GM21515 (cell line): ENCODE results near the gene CDX2.

Source experiments
- ATAC-seq: cut with Tn5 transposase; IDR thresholded peaks from one replicate; pipeline ENCODE4 v1.9.1; 2021; ENCODE audit not compliant: unreplicated experiment

Gene CDX2

DNA sequence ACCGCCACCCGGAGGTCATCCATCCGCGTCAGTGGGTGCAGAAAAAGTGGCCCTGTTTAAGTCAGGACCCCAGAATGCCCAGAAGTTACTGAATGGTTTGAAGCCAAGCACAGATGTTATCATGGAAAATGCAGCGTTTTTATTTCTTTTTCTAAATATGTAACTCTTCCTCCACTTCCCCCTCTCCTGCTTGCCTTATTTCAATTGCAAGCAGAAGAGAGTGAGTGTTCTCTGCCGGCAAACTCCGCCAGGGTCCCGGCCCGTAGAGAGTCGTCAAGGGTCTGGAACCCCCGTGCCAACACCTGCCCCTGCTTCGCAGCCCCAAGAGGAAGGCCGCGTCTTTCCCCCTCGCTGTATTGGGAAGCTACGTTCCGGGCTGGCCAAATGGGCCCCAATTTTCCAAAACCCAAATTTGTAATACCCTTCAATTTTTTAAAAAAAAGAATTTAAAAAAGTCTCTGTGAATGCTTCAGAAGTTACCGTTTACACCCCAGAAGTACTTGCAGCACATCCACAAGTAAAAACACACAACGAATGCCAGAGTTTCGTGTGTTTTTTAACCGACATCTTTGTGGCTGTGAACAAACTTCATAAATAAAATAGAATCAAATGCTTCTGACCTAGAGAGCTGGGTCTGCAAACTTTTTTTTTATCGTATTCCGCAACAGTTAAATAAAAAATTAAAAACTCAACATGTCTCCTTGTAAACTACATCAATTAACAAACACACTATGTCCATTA is 50.0 kb downstream of the CDX2 start:
- no peak for ATAC-seq

DNA sequence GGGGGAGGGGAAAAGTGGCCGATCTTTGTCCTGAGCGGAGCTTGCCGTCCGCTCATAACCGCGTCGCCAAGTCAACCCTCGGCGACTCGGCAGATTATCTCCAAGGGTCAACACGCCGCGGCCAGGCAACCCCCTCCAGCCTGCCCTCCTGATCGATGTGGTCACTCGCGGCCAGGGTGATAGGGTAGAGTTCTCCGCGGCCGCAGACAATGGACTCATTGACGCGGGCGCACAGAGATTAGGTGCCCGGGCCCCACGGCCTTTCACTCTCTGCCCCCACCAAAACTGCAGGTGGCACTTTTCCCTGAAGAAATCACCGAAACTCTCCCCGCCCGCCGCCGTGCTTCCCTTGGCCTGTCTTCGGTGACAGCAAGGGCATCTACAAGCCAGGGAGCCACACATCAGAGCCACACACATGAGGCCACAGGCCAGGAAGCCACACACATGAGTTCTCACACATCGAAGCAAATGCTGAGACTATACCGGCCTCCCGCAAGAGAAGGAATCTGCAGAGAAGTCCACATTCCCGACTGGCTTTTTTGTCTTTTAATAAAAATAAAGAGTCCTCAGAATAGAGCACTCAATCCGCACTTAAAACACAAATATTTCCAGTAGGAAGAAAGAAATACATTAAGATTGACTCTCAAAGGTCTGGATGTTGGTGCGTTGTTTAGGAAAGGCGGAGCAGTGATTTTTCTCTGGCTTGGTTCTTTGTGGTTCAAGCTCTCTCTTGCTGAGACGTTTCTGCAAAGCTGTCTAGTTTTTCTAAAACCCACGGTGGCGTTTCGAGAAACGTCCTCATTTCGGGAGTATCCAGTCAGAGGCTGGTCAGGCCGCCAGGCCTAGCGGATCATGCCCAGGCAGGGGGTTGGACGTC is 50.8 kb downstream of the CDX2 start:
- ATAC-seq: no peak

DNA sequence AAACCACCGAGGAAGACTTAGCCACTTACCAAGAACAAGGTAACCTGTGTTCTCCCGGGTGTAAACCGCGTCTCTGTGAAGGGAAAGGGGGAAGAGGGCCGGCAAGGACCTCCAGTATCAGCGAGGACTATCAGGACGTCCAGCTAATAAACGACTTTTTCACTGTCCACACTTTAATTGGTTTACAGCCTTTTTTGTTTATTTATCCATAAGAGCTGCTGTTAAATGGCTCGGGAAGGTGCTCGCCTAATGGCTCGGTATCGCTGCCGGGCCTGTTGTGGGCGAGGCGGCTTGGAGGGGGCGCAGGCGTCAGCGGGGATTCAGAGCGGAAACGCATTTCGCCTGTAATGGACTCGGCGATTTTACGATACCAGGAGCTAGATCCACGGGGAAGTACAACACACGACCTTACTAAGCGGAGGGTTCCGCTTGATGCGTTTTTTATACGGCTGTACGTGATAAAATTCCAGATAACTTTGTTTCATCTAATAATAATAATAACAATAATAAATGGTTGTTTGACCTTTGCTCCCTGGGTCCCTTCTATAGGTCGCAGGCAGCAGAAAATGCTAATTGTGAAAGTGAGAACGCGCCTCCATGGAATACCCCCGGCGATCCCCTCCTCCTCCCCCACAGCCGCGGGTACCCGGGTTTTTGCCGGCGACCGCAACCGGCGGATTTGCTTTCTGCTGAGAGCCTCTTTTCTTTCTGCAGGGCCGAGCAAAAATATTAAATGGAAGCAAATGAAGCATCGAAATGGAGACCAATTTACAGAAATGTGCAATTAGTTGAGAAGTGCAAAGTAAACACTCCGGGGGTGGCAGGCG is 51.8 kb downstream of the CDX2 start:
- no peak for ATAC-seq

DNA sequence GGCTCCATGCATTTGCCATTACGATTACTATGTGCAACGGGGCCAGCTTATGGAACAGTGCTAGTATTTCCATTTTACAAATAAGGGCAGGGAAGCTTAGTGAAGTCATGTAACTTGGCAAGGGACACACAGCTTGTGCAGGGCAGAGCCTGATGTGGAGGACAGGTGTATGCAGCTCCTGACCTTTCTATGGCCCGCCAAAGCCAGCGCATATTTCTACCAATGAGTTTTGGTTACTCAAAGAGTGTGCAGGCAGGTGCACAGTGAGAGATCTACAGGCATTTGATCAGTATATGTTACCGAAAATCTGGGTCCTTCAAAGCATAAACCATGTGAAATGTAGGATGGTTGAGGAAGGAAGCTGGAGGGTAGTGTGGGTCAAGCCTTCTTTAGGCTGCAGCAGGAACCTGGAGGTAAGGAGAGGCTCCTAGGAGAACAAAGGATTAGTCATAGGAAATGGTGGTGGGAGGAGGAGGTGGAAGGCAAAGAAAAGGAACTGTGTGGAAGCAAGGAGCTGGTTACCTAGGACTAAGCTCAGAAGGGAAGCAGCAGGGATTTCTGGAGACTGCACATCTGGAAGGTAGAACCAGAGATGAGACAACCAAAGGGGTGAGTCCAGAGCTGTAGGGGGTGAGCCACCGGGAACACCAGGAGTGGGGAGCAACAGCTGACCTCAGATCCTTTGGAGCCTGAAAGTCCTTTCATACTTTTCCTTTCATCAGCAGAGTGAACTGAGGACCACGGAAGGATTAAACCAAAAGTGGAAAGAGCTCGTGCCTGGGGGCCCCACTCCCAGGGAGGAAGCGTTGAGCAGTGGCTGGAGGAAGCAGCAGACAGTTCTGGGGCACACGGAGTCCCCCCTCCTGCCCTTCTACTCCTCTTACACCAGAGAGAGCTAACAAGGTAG is 53.6 kb downstream of the CDX2 start:
- no peak for ATAC-seq

DNA sequence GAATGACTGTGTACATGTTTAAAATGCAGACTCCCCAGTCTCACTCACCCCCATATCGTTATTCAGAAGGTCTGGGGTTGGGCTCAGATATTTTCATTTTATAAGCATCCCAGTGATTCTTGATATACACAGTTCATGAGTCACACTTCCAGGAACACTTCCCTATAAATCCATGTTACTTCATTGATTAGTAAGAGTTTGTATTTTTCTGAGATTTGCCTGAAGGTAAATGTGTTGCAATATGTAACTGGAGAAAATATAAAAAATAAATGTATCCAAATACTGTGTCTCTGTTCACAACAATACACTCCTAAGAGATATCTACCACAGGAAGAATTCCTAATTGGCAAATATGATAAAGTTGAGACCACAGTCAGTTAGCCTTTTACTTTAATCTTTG is 56.0 kb downstream of the CDX2 start:
- ATAC-seq: no peak

DNA sequence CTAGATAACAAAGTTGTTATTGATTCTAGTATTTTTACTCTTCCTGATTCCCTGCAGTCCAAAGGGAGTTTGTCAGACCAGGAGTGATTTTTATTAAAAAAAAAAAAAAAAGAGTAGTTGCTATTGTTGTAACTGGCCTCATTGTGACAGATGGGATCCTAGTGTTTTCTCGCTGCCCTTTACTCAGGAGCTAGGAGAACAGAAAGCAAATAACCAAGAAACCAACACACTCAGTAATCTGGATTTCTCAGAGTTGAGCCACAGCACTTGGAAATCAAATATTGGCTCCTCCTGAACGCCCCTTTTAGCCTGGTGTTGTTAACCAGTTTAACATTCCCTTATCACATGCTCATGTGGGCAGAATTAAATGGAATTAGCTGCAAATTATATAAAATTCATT is 57.6 kb downstream of the CDX2 start:
- no peak for ATAC-seq
